HepG2 (cell line): ENCODE measurements around the gene HCRTR1. TPM values are rescaled to one million over a fixed set of nuclear protein-coding genes. Genes with fewer than 3 reads are reported as not detected.
A peak's percentile ranks its signal among the peaks of the same experiment; 100 is the strongest.

Experiments
- AHDC1 ChIP-seq: sonication (generic); formaldehyde crosslinking; IDR thresholded peaks from 2 replicates; pipeline ENCODE4 v1.5.1; 2020; ENCODE audit warnings: mild to moderate bottlenecking, missing genetic modification reagents, borderline replicate concordance
- ATF4 ChIP-seq, 2 experiments: fragments of 450-650 bp in 1 of 2; sonication (generic) in 1 of 2; formaldehyde crosslinking; IDR thresholded peaks; 2 replicates each; pipeline versions ENCODE4 v1.5.0 to v1.8.0; 2020 to 2022; ENCODE audit warnings: mild to moderate bottlenecking in 1 of 2, missing genetic modification reagents in 1 of 2
- CEBPG ChIP-seq: IDR thresholded peaks from 2 replicates; pipeline ENCODE4 v1.6.1; 2016
- HIVEP1 ChIP-seq: sonication (generic); formaldehyde crosslinking; IDR thresholded peaks from 2 replicates; pipeline ENCODE4 v1.4.0; 2020; ENCODE audit warnings: mild to moderate bottlenecking, missing genetic modification reagents
- KDM4B ChIP-seq: sonication (generic); formaldehyde crosslinking; IDR thresholded peaks from 2 replicates; pipeline ENCODE4 v1.4.0; 2020; ENCODE audit warnings: missing genetic modification reagents
- LRRFIP1 ChIP-seq: sonication (generic); formaldehyde crosslinking; conservative IDR thresholded peaks from 2 replicates; pipeline ENCODE4 v1.4.0; 2020; ENCODE audit warnings: missing genetic modification reagents
- NFATC3 ChIP-seq: sonication (generic); formaldehyde crosslinking; IDR thresholded peaks from 2 replicates; pipeline ENCODE4 v1.5.1; 2020; ENCODE audit warnings: mild to moderate bottlenecking, missing genetic modification reagents
- NFRKB ChIP-seq: fragments of 450-650 bp; IDR thresholded peaks from 2 replicates; pipeline ENCODE4 v1.6.1; 2017
- SOX13 ChIP-seq, 3 experiments: fragments of 450-650 bp in 1 of 3; sonication (generic) in 1 of 3; formaldehyde crosslinking in 1 of 3; IDR thresholded peaks in 2 of 3; conservative IDR thresholded peaks in 1 of 3; 2 replicates each; pipeline versions ENCODE4 v1.5.0 to v1.6.1; 2016 to 2020; ENCODE audit warnings: antibody characterized with exemption in 1 of 3, mild to moderate bottlenecking in 1 of 3, missing compliant biosample characterization in 1 of 3, missing genetic modification reagents in 1 of 3, moderate library complexity in 1 of 3
- ZSCAN31 ChIP-seq: sonication (generic); formaldehyde crosslinking; IDR thresholded peaks from 2 replicates; pipeline ENCODE4 v1.5.0; 2020; ENCODE audit warnings: low read depth, mild to moderate bottlenecking, missing genetic modification reagents
- polyA plus RNA-seq, 8 experiments: library from polyadenylated mRNA; depleted of rRNA in 3 of 8; stranded (reverse) in 7 of 8; unstranded in 1 of 8; fragments of >200 nt; fragmentation: Illumina TruSeq in 4 of 8; extraction: Trizol in 4 of 8; gene quantifications; 2 replicates each; pipeline versions ENCODE4 v1.2.1 to v1.2.3, GENCODE V29; 2011 to 2016; ENCODE audit warnings: low read depth in 4 of 8, missing spikeins in 1 of 8, mixed read lengths in 1 of 8; ENCODE audit not compliant: insufficient read depth in 1 of 8
- total RNA-seq, 5 experiments: library from RNA; depleted of rRNA; stranded (reverse); fragments of >200 nt; fragmentation: Illumina TruSeq; extraction: Trizol; gene quantifications; 2 replicates each; pipeline ENCODE4 v1.2.3, GENCODE V29; 2016; ENCODE audit warnings: low read depth in 1 of 5
- TF ChIP-seq, protein P1 (sequence below), 2 experiments: IDR thresholded peaks; 2 replicates each; pipeline ENCODE4 v1.6.1; 2011 to 2012; ENCODE audit warnings: low read length in 2 of 2, borderline replicate concordance in 1 of 2, low read depth in 1 of 2, mild to moderate bottlenecking in 1 of 2, moderate library complexity in 1 of 2
- TF ChIP-seq, protein P2 (sequence below): sonication (generic); formaldehyde crosslinking; IDR thresholded peaks from 2 replicates; pipeline ENCODE4 v1.4.0; 2020; ENCODE audit warnings: missing genetic modification reagents

HCRTR1 gene
- total and polyA plus RNA-seq, 2 of the 13 experiments (the other 11 are each of a cell fraction or from before 2014, with no cell fraction given), result not detected

DNA sequence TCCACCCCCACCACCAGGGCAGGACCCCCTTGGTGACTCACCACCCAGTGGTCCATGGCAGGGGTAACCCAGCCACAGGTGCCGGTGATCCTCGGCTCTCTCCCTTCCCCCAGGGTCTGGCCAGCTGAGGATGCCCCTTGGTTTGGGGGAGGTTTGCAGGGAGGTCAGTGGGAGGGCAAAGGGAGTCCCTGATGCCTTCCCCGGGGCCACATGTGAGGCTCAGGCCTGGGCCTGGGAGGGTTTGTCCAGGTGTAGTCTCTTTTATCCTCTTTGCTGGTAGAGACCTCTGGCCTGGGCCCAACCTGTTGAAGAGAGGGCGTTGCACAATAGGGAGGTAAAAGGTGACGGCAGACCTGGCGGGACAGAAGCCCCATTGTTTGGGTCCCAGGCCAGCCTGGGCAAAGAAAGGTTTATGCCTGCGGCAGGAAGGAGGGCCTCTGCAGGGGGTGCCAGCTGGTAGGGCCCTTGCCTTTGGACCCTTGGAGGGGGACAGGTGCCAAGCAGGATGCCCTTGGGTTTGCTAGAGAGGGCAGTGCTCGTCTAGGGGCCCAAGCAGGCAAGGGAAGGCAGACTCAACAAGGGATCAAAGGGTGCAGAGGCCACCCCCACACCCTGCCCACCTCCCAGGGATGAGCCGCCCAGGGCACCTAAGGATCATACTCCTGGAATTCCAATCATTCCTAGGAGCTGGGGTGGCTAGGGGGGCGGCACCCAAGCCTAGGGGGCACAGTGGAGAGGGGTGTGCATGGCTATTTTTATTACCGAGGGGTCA lies 41.9 kb upstream of the HCRTR1 start (continued):
- TF ChIP-seq ATF4 (CRISPR knock-in tag; IDR thresholded peaks at IDR 0.05) (no peak), LRRFIP1 (CRISPR knock-in tag) (no peak), KDM4B (no peak), CEBPG (CRISPR knock-in tag) (peak; percentile 97), ZSCAN31 (CRISPR knock-in tag) (no peak), HIVEP1 (peak; percentile 81; the same call in 1 of the 2 replicates), NFRKB (no peak), SOX13 (IDR thresholded peaks at IDR 0.05) (peak; percentile 71; the same call in 1 of the 2 replicates), SOX13 (CRISPR knock-in tag; conservative IDR thresholded peaks at IDR 0.05 in 1 of 2, IDR thresholded peaks at IDR 0.05 in 1 of 2) (peak in 1 of 2 experiments; percentile 86; a peak in 2 of 4 replicates), AHDC1 (CRISPR knock-in tag) (peak; percentile 52; the same call in 1 of the 2 replicates), NFATC3 (no peak)
- TF ChIP-seq, protein P1, sequence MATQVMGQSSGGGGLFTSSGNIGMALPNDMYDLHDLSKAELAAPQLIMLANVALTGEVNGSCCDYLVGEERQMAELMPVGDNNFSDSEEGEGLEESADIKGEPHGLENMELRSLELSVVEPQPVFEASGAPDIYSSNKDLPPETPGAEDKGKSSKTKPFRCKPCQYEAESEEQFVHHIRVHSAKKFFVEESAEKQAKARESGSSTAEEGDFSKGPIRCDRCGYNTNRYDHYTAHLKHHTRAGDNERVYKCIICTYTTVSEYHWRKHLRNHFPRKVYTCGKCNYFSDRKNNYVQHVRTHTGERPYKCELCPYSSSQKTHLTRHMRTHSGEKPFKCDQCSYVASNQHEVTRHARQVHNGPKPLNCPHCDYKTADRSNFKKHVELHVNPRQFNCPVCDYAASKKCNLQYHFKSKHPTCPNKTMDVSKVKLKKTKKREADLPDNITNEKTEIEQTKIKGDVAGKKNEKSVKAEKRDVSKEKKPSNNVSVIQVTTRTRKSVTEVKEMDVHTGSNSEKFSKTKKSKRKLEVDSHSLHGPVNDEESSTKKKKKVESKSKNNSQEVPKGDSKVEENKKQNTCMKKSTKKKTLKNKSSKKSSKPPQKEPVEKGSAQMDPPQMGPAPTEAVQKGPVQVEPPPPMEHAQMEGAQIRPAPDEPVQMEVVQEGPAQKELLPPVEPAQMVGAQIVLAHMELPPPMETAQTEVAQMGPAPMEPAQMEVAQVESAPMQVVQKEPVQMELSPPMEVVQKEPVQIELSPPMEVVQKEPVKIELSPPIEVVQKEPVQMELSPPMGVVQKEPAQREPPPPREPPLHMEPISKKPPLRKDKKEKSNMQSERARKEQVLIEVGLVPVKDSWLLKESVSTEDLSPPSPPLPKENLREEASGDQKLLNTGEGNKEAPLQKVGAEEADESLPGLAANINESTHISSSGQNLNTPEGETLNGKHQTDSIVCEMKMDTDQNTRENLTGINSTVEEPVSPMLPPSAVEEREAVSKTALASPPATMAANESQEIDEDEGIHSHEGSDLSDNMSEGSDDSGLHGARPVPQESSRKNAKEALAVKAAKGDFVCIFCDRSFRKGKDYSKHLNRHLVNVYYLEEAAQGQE (IDR thresholded peaks at IDR 0.05; ENCODE audit: borderline replicate concordance in 1 of 2, low read depth in 1 of 2, low read length in 2 of 2), result no peak
- TF ChIP-seq, protein P2, sequence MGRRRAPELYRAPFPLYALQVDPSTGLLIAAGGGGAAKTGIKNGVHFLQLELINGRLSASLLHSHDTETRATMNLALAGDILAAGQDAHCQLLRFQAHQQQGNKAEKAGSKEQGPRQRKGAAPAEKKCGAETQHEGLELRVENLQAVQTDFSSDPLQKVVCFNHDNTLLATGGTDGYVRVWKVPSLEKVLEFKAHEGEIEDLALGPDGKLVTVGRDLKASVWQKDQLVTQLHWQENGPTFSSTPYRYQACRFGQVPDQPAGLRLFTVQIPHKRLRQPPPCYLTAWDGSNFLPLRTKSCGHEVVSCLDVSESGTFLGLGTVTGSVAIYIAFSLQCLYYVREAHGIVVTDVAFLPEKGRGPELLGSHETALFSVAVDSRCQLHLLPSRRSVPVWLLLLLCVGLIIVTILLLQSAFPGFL (CRISPR knock-in tag), result no peak
